NCI-H1694 (cell line): Measurements from ENCODE around the gene RASIP1.

Source experiments
- DNase-seq: peaks from one replicate; lab custom pipeline; 2025; lab: John Stamatoyannopoulos, UW

The RASIP1 gene

GRCh38 chr19:48673436-48674100 is 66.8 kb downstream of the RASIP1 start:
- DNase-seq, result no peak

- DNase-seq, result no peak
These were observed 67.4 kb downstream of the RASIP1 start, which contains the start of gene NTN5 for GRCh38 chr19:48672994-48673393. Gene NTN5, minus strand, starts transcription at chr19:48673017. Its CDS starts 2,031 bp downstream, at chr19:48670986.

- peak; percentile 64 for DNase-seq
These were observed 68.9 kb downstream of the RASIP1 start for GRCh38 chr19:48671446-48671995.

GRCh38 chr19:48670699-48671445 is 69.5 kb downstream of the RASIP1 start:
- no peak for DNase-seq
